Right lung (tissue), 5 donors: Measurements from ENCODE around the gene NBDY. TPM values are rescaled to one million over a fixed set of nuclear protein-coding genes. Genes with fewer than 3 reads are reported as not detected.

ENCODE experiments used
- DNase-seq, 2 donors: peaks; one replicate each; pipeline ENCODE4 v3.0.0-alpha.2; 2013
- polyA plus RNA-seq, 5 donors: library from polyadenylated mRNA; unstranded; fragments of 120-200 nt; gene quantifications; one replicate each; pipeline versions ENCODE4 v1.2.1 to v1.2.3, GENCODE V29; 2013; ENCODE audit warnings: inconsistent platforms in 1 of 5, low replicate concordance in 1 of 5; ENCODE audit not compliant: insufficient read length in 5 of 5, insufficient read depth in 1 of 5

The NBDY gene
- polyA plus RNA-seq, 5 donors, result 73.6 to 77.9 (median 77.2) TPM

DNA sequence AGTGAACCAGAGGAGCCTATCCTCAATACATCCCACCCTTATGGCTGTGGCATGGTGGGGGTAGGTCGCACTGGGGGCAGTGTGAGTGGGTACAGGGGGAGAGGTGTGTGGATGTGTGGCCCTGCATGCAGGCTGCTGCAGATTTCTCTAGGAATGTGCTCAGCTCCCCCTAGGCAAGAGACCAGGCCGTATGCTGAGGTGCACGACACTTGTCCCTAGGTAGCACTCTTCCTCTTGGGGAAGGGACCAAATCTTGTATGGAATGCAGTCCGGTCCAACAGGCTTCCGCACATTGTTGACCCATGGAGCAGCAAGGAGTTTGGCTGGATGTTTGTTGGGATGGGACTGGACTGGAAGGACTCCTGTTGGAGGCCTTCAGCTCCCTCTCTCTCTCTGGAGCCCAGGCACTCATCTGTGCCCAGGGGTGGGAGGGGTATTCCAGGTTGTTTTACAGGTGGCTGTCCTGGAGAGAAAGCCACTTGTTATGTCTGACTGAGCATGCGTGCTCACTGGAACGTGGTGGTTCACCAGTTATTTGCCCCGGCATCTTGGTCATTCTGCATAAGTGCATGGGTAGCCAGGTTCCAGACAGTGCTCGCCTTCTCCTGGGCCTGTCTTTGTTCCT lies 55.1 kb downstream of the NBDY start:
- no peak for DNase-seq

DNA sequence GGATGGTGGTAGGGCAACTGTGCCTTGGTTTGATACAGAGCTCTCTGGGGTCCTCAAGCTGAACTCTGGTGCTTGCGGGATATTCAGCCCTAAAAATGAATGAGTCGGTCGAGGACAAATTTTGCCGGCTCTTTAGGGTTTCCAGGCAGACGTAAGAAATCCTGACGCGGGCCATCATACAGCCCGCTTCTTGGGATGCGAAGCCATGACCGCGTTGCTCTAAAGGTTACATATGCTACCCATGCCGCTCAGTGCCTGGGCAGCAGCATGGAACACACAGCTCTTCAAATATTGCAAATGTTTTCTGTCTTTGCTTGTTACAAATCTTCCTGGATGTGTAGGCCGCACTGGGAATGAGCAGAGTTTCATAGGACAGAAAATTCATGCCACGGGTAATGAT lies 55.6 kb downstream of the NBDY start:
- no peak for DNase-seq

DNA sequence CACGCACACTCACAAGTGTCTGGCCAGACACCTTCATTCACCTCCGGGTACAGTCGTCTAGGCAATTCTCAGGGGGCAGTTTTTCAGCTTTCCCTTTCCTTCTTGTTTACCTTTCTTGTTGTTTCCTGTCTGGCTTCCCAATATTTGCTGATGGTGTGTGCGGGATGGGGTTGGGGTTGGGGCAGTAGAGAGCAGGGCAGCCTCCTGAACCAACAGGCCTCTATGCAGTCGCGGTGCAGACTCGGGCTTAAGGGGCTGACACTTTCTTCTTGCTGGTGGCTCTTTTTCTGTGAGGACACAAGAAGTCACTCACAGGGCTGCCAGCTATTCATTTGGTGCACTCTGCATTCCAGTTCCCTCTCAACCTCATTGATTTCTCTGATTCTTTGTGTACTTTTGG lies 56.4 kb downstream of the NBDY start:
- DNase-seq, result no peak

DNA sequence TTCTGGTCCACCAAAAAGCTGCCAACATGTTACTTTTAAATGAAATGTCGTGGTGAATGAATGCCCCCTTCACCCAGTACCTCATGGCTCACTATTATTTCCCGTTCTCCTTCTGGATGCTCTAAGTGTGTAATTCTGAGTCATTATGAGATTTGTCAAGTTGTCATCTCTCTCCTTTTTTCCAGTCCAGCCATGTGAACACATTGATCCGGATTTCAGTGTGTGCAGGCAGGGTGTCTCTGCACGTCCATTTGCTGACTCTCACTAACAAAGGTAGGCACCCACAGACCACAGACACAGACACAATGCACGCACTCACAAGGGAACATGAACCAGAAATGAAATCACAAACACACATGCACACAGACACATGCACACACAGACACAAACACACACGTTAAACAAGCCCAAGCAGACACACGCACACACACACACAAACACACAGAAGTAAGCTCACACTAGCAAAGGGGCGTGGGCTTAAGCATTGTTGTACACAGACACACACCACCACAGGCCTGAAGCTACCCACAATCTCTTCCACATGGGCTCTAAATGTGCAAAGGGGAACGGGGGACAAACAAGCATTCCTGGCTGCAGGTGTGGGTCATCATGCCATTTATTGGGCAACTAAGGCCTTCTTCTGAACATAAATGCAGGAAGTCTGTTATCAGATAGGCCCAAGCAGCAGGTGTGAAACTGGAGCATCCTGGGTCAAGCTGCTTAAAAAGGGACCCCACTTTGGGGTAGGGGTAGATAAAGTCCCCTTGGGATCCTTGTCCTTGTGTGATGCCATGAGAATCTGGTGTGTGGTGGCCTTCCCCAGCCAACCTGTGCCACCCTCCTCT lies 58.1 kb downstream of the NBDY start:
- no peak for DNase-seq

DNA sequence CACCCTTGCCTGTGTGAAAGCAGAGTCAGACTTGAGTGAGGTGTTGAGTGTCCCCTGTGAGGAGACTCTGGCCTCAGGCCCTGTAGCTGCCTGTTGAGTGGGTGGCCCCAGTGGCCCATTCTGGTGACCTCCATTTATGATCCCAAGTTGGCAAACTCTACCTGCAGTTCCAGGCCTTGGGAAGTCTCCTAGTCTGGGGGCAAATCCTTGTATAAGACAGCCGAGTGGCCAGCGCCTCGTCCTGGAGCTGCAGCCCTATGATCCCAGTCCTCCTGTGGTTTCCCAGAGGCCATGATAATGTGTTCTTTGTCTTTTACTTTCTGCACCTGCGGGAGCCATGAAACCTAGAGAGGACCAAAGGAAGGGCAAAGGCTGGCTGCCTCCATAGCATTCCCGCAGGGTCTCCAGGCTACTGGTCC lies 58.7 kb downstream of the NBDY start:
- DNase-seq, result no peak

DNA sequence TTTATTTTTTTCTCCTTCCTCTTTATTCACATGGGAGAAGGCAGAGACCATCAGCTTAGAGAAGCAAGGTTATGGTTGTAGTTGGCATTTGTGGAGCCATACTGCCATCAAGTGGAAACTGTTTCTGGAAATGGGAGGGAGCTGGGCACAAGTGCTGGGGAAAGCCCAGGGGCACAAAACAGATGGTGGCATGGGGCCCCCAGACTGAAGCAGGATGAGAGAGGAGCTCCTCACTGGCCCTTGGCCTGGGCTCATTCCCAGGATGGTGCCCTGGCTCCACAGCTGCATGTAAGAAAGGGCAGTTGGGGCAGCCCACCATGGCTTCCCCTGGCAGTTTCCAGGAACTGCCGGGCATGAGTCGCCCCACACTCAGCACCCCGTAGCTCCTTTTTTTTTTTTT lies 59.2 kb downstream of the NBDY start:
- DNase-seq, result peak; percentile 70 to 76

DNA sequence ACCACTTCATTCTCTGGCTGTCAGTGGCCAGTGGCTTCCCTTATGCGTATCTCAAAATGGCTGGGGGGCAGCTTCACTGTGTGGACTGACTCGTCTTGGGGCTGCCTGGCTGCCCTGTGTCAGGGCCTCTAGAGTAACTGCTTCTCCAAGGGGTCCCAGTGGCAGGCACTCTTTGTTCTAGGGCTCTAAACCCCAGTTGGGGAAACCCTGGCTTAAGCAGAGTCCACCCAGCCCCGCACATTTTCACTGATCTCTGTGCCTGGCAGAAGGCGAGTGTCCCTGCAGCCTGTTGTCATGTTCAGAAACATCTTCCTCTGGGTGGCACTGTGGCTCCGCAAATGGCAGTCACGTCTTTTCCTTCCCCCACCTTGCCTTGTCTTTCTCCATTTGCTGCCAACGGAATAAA lies 59.7 kb downstream of the NBDY start:
- peak; percentile 76 to 85 for DNase-seq

DNA sequence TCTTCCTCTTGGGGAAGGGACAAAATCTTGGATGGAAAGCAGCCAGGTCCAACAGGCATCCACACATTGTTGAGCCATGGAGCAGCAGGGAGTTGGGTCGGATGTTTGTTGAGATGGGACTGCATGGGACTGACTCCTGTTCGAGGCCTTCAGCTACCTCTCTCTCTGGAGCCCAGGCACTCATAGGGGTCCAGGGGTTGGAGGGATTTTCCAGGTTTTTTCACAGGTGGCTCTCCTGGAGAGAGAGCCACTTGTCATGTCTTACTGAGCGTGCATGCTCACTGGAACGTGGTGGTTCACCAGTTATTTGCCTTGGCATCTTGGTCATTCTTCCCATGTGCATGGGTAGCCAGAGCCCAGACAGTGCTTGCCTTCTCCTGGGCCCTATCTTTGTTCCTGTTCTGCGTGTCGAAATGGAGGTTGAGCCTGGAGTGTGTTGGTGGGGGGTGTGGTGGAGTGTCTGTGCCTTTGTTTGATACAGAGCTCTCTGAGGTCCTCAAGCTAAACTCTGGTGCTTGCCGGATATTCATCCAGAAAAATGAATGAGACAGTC lies 60.6 kb downstream of the NBDY start:
- no peak for DNase-seq

DNA sequence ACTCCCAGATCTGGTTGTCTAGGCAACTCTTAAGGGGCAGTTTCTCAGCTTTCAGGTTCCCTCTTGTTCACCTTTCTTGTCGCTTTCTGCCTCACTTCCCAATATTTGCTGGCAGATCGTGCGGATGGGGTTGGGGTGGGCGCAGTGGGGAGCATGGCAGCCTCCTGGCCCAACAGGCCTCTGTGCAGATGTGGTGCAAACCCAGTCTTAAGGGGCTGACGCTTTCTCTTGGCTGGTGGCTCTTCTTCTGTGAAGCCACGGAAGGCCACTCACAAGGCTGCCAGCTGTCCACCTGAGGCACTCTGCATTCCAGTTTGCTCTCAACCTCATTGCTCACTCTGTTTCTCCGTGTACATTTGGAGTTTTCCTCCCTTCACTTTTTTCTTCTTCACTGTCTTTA lies 61.7 kb downstream of the NBDY start:
- no peak for DNase-seq

DNA sequence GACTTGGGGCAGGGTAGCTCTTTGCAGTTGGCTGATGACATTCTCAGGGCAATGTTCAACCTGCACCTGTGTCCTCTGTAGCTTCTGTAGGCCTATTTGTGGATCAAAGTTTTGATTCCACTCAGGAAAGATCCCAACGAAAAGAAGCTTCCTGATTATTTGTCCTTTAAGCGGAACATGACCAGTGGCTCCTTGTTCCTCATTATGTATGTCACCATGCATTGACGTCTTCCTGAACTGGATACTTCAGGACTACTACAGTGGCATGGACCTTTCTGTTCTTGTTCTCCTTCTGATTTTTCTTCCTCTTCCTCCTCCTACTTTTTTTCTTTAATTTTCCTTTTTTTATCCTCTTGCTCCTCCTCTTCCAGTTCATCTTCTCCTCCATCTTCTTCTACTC lies 62.4 kb downstream of the NBDY start:
- DNase-seq, result no peak

DNA sequence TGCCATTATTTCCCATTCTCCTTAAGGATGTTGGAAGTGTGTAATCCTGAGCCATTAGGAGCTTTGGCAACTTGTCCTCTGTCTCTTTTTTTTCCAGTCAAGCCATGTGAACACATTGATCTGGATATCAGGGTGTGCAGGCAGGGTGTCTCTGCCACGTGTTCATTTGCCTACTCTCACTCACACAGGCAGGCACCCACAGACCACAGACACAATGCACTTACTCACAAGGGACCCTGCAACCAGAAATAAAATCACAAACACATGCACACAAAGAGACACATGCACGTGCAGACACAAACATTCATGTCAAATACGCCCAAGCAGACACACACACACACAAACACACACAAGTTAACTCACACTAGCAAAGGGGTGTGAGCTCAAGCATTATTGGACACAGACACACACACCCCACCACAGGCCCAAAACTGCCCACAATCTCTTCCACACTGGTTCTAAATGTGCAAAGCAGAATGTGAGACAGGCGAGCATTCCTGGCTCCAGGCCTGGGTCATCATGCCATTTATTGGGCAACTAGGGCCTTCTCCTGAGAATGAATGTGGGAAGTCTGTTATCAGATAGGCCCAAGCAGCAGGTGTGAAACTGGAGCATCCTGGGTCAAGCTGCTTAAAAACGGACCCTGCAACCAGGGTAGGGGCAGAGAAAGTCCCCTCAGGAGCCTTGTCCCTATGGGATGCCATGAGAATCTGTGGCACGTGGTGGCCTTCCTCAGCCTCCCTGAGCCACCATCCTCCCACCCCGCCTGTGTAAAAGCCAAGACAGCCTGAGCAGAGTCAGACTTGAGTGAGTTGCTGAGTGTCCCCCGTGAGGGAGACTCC lies 63.4 kb downstream of the NBDY start:
- DNase-seq, result no peak

DNA sequence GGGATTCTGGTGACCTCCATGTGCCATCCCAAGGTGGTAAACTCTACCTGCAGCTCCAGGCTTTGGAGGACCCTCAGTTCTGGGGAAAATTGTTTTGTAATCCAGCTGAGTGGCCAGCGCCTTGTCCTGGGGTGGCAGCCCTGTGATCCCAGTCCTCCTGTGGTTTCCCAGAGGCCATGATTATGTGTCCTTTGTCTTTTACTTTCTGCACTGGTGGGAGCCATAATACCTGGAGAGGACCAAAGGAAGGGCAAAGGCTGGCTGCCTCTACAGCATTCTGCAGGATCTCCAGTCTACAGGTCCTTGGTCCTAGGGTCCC lies 64.0 kb downstream of the NBDY start:
- no peak for DNase-seq

DNA sequence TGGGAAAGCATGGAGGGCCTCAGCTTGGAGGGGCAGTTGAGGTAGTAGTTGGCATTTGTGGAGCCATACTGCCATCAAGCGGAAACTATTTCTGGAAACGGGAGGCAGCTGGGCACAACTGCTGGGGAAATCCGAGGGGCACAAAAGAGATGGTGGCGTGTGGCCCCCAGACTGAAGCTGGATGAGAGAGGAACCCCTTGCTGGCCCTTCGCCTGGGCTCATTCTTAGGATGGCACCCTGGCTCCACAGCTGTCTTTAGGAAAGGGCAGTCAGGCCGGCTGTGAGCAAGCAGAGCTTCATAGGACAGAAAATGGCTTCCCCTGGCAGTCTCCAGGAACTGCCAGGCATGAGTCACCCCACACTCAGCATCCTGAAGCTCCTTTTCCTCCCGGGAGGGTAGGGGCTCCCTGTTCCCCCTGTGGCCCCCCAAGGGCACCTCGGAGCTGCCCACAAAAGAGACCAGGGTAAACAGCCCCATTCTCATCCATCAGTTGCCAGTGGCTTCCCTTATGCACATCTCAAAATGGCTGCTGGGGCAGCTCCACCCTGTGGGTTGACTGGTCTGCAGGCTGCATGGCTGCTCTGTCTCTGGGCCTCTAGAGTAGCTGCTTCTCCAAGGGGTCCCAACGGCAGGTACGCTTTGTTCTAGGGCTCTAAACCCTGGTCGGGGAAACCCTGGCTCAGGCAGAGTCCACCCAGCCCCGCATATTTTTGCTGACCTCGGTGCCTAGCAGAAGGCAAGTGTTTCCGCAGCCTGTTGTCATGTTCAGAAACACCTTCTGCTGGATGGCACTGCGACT lies 64.7 kb downstream of the NBDY start:
- no peak for DNase-seq

DNA sequence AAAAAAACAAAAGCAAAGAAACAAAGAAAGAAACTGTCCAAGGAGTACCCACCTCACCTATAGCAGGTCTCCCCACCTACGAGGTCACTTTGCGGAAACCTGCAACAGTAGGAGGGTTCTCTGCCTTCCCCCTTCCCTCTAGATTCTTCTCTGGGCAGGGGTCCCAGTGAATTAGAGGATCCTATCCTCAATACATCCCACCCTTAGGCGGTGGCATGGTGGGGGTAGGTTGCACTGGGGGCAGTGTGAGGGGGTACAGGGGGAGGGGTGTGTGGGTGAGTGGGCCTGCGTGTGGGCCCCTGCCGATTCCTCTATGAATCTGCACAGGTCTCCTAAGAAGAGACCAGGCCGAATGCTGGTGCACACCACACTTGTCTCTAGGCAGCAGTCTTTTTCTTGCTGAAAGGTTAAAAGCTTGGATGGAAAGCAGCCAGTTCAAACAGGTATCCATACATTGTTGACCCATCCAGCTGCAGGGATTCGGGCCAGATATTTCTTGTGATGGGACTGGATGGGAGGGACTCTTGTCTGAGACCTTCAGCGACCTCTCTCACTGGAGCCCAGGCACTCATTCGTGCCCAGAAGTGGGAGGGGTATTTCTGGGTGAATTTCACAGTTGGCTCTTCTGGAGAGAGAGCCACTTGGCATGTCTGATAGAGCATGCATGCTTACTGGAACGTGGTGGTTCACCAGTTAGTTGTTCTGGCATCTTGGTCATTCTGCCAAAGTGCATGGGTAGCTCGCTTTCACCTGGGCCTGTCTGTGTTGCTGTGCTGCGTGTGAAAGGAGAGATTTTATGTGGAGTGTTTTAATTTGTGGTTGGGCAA lies 65.6 kb downstream of the NBDY start:
- DNase-seq, result no peak

DNA sequence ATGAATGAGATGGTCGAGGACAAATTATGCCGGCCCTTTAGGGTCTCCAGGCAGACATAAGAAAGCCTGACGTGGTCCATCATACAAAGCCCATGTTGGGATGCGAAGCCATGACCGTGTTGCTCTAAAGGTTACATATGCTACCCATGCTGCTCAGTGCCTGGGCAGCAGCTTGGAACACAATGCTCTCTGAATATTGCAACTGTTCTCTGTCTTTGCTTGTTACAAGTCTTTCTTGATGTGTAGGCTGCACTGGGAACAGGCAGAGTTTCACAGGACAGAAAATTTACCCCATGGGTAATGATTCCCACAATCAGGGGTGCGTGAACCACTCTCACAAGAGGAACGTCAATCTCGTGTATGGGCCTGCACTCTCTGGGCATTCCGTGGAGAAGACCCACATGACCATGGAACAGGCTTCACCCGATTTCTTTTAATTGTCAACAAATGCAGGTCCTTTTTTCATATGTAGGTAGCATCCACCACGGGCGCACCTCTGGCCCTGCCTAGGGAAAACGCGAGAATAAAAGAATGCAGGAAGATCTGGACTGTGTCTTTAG lies 66.3 kb downstream of the NBDY start:
- DNase-seq, result no peak

DNA sequence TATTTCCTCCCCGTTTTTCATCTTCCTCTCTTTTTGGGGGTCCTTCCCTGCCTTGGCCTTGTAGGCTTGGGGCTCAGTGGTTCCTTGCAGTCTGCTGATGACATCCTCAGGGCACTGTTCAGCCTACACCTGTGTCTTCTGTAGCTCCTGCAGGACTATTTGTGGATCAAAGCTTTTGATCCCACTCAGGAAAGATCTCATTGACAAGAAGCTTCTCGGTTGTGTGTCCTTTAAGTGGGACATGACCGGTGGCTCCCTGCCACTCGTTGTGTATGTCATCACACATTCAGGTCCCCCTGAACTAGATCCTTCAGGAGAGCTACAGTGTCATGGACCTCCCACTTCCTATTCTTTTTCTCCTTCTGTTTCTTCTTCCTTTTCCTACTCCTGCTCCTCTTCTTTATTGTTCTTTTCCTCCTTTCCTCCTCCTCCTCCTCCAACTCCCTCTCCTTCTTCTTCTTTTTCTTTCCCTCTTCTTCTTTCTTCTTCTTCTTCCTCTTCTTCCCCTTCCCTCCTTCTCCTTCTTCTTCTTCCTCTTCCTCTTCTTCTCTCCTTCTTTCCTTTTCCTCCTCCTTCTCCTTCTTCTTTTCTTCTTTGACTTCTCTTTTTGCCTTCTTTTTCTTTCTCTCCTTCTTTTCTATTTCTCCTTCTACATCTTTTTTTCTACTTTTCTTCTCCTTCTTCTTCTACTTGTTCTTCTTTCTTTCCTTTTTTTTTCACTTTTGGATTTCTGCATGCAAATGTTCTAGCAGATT lies 67.8 kb downstream of the NBDY start:
- DNase-seq, result no peak

DNA sequence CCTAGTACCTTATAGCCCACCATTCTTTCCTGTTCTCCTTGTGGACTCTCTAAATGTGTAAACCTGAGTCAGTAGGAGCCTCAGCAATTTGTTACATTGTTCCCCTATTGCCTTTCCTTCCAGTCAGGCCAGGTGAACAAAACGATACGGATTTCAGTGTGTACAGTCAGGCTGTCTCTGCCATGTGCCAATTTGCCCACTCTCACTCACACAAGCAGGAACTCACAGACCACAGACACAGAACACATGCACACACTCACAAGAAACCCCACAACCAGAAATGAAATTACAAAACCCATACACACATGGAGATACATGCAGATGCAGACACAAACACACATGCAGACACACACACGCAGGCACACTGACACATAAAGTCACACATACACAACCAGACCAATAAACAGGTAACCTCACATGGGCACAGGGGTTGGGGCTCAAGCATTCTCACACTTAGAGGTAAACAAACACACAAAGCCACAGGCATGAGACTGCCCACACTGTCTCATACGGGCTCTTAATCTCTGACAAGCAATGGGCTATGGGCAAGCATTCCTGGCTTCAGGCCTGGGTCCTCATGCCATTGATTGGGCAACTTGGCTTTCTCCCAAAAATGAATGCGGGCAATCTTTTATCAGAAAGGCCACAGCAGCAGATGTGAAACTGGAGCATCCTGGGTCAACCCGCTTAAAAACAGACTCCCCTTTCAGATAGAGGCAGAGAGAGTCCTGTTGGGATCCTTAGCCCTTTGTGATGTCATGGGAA lies 68.7 kb downstream of the NBDY start:
- no peak for DNase-seq

DNA sequence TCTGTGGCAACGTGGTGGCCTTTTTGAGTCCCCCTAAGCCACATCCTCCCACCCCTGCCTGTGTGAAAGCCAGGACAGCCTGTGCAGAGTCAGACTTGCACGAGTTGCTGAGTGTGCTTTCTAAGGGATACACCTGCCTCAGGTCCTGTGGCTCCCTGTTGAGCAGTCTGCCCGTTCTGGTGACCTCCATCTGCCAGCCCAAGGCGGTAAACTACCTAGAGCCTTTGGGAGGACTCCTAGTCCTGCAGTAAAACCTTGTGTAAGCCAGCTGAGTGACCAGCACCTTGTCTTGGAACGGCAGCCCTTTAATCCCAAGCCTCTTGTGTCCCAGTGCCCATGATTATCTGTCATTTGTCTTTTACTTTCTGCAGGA lies 69.3 kb downstream of the NBDY start:
- no peak for DNase-seq
